ENCODE measurements around the gene COX5A.

- TF ChIP-seq EP300 (IDR thresholded peaks at IDR 0.05) (no peak), POLR2A (IDR thresholded peaks at IDR 0.05) (no peak)
These were observed 13.1 kb upstream of the COX5A start for GRCh38 chr15:74951006-74951405.
